Measurements from ENCODE around the gene RNFT2. TPM values are rescaled to one million over a fixed set of nuclear protein-coding genes. Genes with fewer than 3 reads are reported as not detected.
A peak's percentile ranks its signal among the peaks of the same experiment; 100 is the strongest.

RNFT2 gene
- total and polyA plus RNA-seq, 4 donors = 15.3 to 47.2 (median 37.7) TPM

DNA sequence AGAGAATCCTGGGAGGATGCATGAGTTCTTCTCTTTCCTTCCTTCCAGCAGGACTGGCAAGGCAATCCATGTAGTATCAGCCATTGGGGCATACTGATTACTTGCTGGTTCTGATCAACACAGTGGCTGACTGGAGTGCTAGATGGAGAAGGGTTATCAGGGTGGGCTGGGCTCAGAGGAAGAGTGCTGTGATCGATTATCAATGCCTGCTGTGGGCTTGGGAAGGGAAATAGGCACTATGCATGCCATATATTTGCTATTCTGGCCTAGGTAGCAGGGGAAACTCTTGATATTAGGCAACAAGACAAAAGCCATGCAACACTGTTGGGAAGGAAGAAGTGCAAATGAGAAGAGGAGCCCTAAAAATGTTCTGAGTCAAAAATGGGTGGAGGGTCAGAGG lies 97.4 kb downstream of the RNFT2 start:
- H3K9me3 ChIP-seq (ENCODE audit: control insufficient read depth, insufficient read depth, low read length) = no peaks in the 10 kb centered on the region
- H3K4me3 ChIP-seq (ENCODE audit: low read depth, low read length) = no peak overlapping the region
- WGBS (ENCODE audit: insufficient coverage) = 100% methylated on average over 1 of the region's 1 CpG

DNA sequence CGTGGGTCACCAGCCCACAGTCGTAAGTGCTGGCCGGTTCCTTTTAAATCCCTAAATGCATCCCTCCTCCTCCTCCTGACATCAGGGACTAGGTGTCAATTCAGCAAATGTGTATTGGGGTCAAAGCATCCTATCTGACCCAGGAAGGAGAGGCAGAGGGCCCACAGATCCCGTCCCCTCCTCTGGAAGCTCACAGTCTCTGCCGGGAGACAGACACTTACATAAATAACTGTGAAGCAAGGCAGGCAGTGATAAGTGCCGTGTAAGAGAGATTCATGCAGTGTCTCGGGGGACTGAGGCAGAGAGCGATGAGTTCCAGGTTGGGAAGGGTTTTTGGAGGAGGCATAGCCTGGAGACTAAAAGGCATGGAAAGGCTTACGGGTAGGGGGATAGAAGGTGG lies 99.0 kb downstream of the RNFT2 start:
- Histone ChIP-seq H3K4me3 (ENCODE audit: low read depth, low read length) (no peak overlapping the region), H3K4me1 (ENCODE audit: control insufficient read depth, insufficient read depth, low read length) (no peaks in the 10 kb centered on the region), H3K36me3 (ENCODE audit: control insufficient read depth, insufficient read depth, low read length) (peaks cover 20% of the 10 kb centered on the region), H3K27ac (ENCODE audit: low read depth, low read length) (no peak overlapping the region), H3K9me3 (ENCODE audit: control insufficient read depth, insufficient read depth, low read length) (no peaks in the 10 kb centered on the region), H3K27me3 (ENCODE audit: control insufficient read depth, insufficient read depth, low read length) (no peaks in the 10 kb centered on the region)
- WGBS (ENCODE audit: insufficient coverage) = 75% methylated on average over 5 of the region's 9 CpGs
- DNase-seq (ENCODE audit: low read depth in 4 of 6, low spot score in 6 of 6) = peak in 1 of 6 donors; percentile 41

More for the DNA sequence above, 97.4 kb downstream of the RNFT2 start:
- Histone ChIP-seq H3K27me3 (ENCODE audit: control insufficient read depth, insufficient read depth, low read length) (no peaks in the 10 kb centered on the region), H3K27ac (ENCODE audit: low read depth, low read length) (no peak overlapping the region), H3K36me3 (ENCODE audit: control insufficient read depth, insufficient read depth, low read length) (peaks cover 20% of the 10 kb centered on the region), H3K4me1 (ENCODE audit: control insufficient read depth, insufficient read depth, low read length) (no peaks in the 10 kb centered on the region)
- DNase-seq (ENCODE audit: low read depth in 4 of 6, low spot score in 6 of 6) = no peak

DNA sequence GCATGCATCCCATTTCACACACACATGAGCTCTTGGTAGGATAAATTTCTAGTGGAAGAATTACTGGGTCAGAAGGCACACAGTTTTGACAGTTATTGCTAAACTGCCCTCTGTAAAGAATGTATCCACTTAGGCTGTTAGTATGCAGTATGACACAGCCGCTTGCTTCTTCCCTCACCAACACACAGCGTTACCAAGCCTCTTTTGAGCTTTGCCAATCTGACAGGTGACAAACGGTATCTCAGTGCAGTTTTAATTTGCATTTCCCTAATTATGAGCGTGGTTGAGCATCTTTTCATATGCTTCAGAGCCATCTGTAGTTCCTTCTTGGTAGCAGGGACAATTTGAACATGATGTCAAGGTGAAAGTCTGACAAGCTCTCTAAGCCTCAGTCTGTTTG lies 100.2 kb downstream of the RNFT2 start:
- H3K4me3 ChIP-seq (ENCODE audit: low read depth, low read length) = no peak overlapping the region
- H3K36me3 ChIP-seq (ENCODE audit: control insufficient read depth, insufficient read depth, low read length) = peaks cover 18% of the 10 kb centered on the region
- WGBS (ENCODE audit: insufficient coverage) = 68% methylated on average over 4 of the region's 4 CpGs
- H3K4me1 ChIP-seq (ENCODE audit: control insufficient read depth, insufficient read depth, low read length) = no peaks in the 10 kb centered on the region
- H3K27ac ChIP-seq (ENCODE audit: low read depth, low read length) = no peak overlapping the region
- no peaks in the 10 kb centered on the region for H3K9me3 ChIP-seq (ENCODE audit: control insufficient read depth, insufficient read depth, low read length)
- DNase-seq (ENCODE audit: low read depth in 4 of 6, low spot score in 6 of 6) = peak in 2 of 6 donors; percentile 47 to 50
- H3K27me3 ChIP-seq (ENCODE audit: control insufficient read depth, insufficient read depth, low read length) = no peaks in the 10 kb centered on the region

DNA sequence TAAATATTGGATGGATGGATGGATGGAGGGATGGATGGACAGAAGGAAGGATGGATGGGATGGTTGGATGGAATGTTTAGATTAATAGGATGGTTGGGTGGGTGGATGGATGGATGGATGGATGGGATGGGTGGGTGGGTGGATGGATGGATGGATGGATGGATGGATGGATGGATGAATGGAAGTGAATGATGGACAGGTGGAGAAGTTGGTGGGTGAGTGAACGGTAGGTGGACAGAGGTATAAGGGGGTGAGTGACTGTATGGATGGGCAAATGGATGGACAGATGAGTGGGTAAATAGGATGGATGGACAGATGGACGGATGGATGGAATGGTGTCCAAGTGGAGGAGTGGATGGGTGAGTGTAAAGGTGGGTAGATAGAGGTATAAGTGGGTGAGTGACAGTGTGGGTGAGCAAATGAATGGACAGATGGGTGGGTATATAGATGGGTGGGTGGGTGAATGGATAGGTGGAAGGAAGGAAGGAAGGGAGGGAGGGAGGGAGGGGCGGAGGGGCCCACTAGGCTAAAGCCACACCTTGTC lies 101.2 kb downstream of the RNFT2 start:
- peaks cover 8% of the 10 kb centered on the region for H3K36me3 ChIP-seq (ENCODE audit: control insufficient read depth, insufficient read depth, low read length)
- WGBS (ENCODE audit: insufficient coverage) = 92% methylated on average over 2 of the region's 3 CpGs
- no peaks in the 10 kb centered on the region for H3K9me3 ChIP-seq (ENCODE audit: control insufficient read depth, insufficient read depth, low read length)
- no peak overlapping the region for H3K27ac ChIP-seq (ENCODE audit: low read depth, low read length)
- no peaks in the 10 kb centered on the region for H3K27me3 ChIP-seq (ENCODE audit: control insufficient read depth, insufficient read depth, low read length)
- no peaks in the 10 kb centered on the region for H3K4me1 ChIP-seq (ENCODE audit: control insufficient read depth, insufficient read depth, low read length)
- H3K4me3 ChIP-seq (ENCODE audit: low read depth, low read length) = no peak overlapping the region
- DNase-seq (ENCODE audit: low read depth in 4 of 6, low spot score in 6 of 6) = no peak

DNA sequence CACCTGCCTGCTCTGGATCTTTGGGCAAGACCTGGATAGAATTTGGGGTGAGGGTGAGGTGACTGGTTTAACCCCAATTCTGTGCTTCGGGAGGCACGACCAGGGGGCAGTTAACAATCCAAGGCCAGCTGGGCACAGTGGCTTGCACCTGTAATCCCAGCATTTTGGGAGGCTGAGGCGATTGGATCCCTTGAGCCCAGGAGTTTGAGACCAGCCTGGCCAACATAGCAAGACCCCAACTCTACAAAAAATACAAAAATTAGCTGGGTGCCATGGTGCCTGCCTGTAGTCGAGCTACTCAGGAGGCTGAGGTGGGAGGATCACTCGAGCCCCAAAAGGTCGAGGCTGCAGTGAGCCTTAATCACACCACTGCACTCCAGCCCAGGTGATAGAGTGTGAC lies 105.0 kb downstream of the RNFT2 start:
- no peaks in the 10 kb centered on the region for H3K9me3 ChIP-seq (ENCODE audit: control insufficient read depth, insufficient read depth, low read length)
- WGBS (ENCODE audit: insufficient coverage) = 100% methylated on average over 3 of the region's 6 CpGs
- DNase-seq (ENCODE audit: low read depth in 4 of 6, low spot score in 6 of 6) = no peak
- no peaks in the 10 kb centered on the region for H3K36me3 ChIP-seq (ENCODE audit: control insufficient read depth, insufficient read depth, low read length)
- H3K27me3 ChIP-seq (ENCODE audit: control insufficient read depth, insufficient read depth, low read length) = no peaks in the 10 kb centered on the region
- no peaks in the 10 kb centered on the region for H3K4me1 ChIP-seq (ENCODE audit: control insufficient read depth, insufficient read depth, low read length)
- no peak overlapping the region for H3K27ac ChIP-seq (ENCODE audit: low read depth, low read length)
- no peak overlapping the region for H3K4me3 ChIP-seq (ENCODE audit: low read depth, low read length)

DNA sequence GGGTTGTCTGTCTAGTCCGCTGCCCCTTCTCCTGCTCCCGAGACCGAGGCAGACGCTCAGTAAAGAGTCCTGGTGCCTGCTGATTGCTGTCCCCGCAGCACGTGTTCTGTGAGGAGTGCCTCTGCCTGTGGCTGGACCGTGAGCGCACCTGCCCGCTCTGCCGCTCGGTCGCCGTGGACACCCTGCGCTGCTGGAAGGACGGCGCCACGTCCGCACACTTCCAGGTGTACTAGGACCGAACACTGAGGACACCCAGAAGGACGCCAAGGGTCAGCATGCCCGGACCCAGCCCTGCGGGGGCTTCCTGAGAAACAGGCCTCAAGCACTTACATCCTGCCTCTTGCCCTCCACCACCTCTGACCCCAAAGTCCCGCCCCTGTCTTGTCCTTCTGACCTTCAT lies 111.1 kb downstream of the RNFT2 start:
- Histone ChIP-seq H3K4me1 (ENCODE audit: control insufficient read depth, insufficient read depth, low read length) (peaks cover 8% of the 10 kb centered on the region), H3K4me3 (ENCODE audit: low read depth, low read length) (no peak overlapping the region), H3K36me3 (ENCODE audit: control insufficient read depth, insufficient read depth, low read length) (peaks cover 10% of the 10 kb centered on the region), H3K27ac (ENCODE audit: low read depth, low read length) (no peak overlapping the region), H3K27me3 (ENCODE audit: control insufficient read depth, insufficient read depth, low read length) (no peaks in the 10 kb centered on the region), H3K9me3 (ENCODE audit: control insufficient read depth, insufficient read depth, low read length) (no peaks in the 10 kb centered on the region)
- no peak for DNase-seq (ENCODE audit: low read depth in 4 of 6, low spot score in 6 of 6)
- WGBS (ENCODE audit: insufficient coverage) = 93% methylated on average over 23 of the region's 23 CpGs

DNA sequence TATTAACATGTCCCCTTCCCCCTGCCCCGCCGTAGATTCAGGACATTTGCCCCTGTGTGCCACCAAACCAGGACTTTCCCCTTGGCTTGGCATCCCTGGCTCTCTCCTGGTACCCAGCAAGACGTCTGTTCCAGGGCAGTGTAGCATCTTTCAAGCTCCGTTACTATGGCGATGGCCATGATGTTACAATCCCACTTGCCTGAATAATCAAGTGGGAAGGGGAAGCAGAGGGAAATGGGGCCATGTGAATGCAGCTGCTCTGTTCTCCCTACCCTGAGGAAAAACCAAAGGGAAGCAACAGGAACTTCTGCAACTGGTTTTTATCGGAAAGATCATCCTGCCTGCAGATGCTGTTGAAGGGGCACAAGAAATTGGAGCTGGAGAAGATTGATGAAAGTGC lies 114.2 kb downstream of the RNFT2 start:
- DNase-seq (ENCODE audit: low read depth in 4 of 6, low spot score in 6 of 6) = peak in 2 of 6 donors; percentile 75 to 85
- H3K27ac ChIP-seq (ENCODE audit: low read depth, low read length) = no peak overlapping the region
- H3K9me3 ChIP-seq (ENCODE audit: control insufficient read depth, insufficient read depth, low read length) = no peaks in the 10 kb centered on the region
- H3K4me1 ChIP-seq (ENCODE audit: control insufficient read depth, insufficient read depth, low read length) = peaks cover 8% of the 10 kb centered on the region
- WGBS (ENCODE audit: insufficient coverage) = 35% methylated on average over 6 of the region's 6 CpGs
- no peaks in the 10 kb centered on the region for H3K27me3 ChIP-seq (ENCODE audit: control insufficient read depth, insufficient read depth, low read length)
- no peak overlapping the region for H3K4me3 ChIP-seq (ENCODE audit: low read depth, low read length)
- H3K36me3 ChIP-seq (ENCODE audit: control insufficient read depth, insufficient read depth, low read length) = peaks cover 10% of the 10 kb centered on the region

DNA sequence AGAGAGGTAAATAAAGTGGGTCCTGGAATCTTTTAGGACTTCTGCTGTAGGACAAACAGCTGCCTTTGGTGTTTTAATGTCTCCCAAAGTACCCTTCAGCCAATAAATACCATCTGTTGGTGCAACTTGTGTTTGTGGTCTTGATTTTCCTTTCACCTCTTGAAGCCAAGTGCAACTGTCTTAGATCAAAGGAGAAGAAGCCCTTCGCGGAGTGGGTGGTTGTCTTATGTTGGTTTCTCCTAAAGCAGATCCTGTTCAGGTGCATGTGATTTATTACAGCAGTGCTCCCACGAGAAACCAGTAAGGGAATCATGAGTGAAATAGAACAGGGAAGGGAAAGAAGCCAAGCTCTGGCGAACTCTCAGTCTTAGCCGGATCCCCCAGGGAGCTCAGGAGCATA lies 115.4 kb downstream of the RNFT2 start:
- Histone ChIP-seq H3K27me3 (ENCODE audit: control insufficient read depth, insufficient read depth, low read length) (no peaks in the 10 kb centered on the region), H3K4me3 (ENCODE audit: low read depth, low read length) (no peak overlapping the region), H3K4me1 (ENCODE audit: control insufficient read depth, insufficient read depth, low read length) (peaks cover 14% of the 10 kb centered on the region), H3K9me3 (ENCODE audit: control insufficient read depth, insufficient read depth, low read length) (no peaks in the 10 kb centered on the region), H3K36me3 (ENCODE audit: control insufficient read depth, insufficient read depth, low read length) (peaks cover 7% of the 10 kb centered on the region), H3K27ac (ENCODE audit: low read depth, low read length) (no peak overlapping the region)
- no peak for DNase-seq (ENCODE audit: low read depth in 4 of 6, low spot score in 6 of 6)
- WGBS (ENCODE audit: insufficient coverage) = 45% methylated on average over 1 of the region's 5 CpGs

DNA sequence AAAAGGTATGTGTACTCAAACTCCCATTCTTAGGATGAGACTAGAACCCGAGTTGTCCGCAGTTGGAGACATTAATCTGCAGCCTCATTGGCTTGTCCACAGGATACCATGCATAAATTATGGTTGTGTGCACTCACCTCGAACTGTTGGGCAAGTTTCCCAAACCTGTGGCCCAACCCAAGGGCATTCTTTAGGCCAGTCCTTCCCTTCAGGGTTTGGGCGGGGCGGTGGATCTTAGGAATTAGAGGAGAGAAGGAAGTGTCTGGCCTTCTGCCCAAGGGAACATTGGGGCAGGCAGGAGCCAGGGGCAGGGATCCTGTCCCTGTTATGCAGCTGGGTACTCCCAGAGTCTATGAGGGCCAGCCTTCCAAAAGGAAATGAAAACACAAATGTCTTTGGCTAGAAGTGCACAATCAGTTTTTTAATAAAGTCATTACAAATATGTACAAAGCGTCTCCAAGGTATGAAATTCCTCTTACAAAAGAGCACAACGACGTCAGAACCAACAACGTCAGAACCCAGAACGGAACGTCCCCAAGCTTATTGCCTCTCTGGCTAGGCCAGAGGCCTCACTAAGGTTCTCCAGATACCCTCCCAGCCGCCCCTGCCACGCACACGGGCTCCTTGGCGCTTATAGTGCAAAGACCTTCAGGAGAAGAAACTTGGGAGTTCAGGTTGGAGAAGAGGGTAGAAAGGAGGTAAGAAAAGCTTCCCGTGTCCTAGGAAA lies 117.8 kb downstream of the RNFT2 start:
- Histone ChIP-seq H3K4me1 (ENCODE audit: control insufficient read depth, insufficient read depth, low read length) (peaks cover 24% of the 10 kb centered on the region), H3K4me3 (ENCODE audit: low read depth, low read length) (no peak overlapping the region), H3K9me3 (ENCODE audit: control insufficient read depth, insufficient read depth, low read length) (no peaks in the 10 kb centered on the region), H3K27me3 (ENCODE audit: control insufficient read depth, insufficient read depth, low read length) (peaks cover 2% of the 10 kb centered on the region), H3K27ac (ENCODE audit: low read depth, low read length) (no peak overlapping the region), H3K36me3 (ENCODE audit: control insufficient read depth, insufficient read depth, low read length) (no peaks in the 10 kb centered on the region)
- WGBS (ENCODE audit: insufficient coverage) = 87% methylated on average over 10 of the region's 16 CpGs
- DNase-seq (ENCODE audit: low read depth in 4 of 6, low spot score in 6 of 6) = no peak

DNA sequence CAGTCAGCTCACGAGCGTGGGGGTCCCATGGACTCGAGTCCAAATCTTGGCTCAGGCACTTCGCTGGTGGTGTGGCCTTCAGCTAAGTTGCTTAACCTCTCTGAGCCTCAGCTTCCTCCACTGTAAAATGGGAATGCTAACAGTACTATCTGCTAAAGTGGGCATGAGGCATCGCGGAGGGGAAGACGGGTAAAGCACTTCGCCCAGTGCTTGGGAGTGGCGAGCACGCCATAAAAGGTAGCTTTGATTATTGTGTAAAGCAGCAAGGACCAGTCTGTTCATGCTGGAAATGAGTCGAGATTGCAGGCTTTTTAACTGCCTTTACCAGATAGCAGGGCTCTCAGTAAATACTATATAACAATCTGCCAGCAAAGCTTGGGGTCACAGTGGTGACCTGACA lies 118.6 kb downstream of the RNFT2 start:
- Histone ChIP-seq H3K4me3 (ENCODE audit: low read depth, low read length) (no peak overlapping the region), H3K36me3 (ENCODE audit: control insufficient read depth, insufficient read depth, low read length) (no peaks in the 10 kb centered on the region), H3K4me1 (ENCODE audit: control insufficient read depth, insufficient read depth, low read length) (peaks cover 28% of the 10 kb centered on the region), H3K27me3 (ENCODE audit: control insufficient read depth, insufficient read depth, low read length) (peaks cover 2% of the 10 kb centered on the region), H3K27ac (ENCODE audit: low read depth, low read length) (no peak overlapping the region), H3K9me3 (ENCODE audit: control insufficient read depth, insufficient read depth, low read length) (no peaks in the 10 kb centered on the region)
- 94% methylated on average over 9 of the region's 11 CpGs for WGBS (ENCODE audit: insufficient coverage)
- no peak for DNase-seq (ENCODE audit: low read depth in 4 of 6, low spot score in 6 of 6)

Measured in spinal cord (tissue), 10 donors.